GM19035 (cell line): Measurements from ENCODE around the gene MGMT.

Experiments
- ATAC-seq: cut with Tn5 transposase; IDR thresholded peaks from one replicate; pipeline ENCODE4 v1.9.1; 2021; ENCODE audit not compliant: unreplicated experiment

MGMT gene

DNA sequence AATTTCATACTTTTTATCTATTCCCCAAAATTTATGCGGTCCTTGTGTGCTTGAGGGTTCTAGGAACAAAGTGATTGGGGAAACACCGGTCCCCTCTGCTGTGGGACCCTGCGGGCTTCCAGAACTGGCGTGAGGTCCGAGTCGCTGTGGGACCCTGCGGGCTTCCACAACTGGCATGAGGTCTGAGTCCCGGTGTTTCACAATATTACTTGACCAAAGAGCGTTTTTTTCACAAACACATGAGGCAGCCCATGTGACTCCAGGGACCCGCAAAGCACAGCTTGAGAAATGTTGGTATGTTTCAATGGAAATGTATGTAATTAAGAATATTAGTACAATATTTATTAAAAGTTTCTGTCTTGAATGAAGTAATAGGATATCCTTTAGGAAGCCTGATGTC, 212.2 kb downstream of the MGMT start:
- ATAC-seq: no peak

DNA sequence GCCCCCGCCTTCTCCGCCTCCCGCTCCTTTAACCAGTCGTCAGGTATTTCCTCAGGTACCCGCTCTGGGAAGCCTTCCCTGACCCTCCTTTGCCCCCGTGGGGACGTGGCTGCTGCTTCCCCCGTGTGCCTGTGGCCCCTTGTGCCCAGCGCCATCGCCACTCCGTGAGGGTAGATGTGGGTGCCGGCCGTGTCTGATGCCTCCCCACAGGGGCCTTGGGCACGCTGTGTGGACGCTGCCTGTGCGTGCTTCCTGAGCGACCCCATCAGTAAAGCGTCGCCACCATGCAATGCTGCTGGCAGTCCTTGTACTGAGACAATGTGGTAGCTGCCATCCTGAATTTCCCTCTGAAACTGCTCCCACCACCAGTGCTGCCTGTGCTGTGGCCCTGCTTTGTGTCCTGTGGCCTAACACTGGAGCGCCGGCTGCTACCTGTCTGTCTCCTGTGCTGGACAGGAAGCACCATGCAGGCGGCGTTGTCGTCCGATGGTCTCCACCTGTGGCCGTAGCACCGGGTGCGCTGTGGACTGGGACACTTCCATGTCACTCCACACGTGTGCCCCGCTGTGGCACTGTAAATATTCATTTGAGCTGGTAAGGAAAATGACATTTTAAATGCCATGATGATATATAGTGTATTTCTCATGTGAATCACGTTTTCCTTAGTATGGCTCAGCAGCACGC, 213.8 kb downstream of the MGMT start:
- ATAC-seq: no peak

DNA sequence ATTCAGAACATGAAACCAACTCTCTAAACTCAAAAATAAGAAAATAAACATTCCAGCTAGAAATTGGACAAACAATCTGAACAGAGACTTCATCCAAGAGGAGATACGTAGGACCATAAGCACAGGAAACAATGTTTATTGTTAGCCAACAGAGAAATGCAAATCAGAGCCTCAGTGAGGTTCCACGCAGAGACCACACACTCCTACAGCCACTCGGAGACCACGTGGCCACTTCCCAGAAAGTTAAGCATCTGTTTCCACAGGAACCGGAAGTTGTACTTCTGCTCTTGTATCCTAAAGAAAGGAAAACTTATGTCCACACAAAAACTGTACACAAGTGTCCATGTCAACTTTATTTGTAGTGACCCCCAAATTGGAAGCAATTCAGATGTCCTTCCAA, 214.8 kb downstream of the MGMT start:
- ATAC-seq: no peak

DNA sequence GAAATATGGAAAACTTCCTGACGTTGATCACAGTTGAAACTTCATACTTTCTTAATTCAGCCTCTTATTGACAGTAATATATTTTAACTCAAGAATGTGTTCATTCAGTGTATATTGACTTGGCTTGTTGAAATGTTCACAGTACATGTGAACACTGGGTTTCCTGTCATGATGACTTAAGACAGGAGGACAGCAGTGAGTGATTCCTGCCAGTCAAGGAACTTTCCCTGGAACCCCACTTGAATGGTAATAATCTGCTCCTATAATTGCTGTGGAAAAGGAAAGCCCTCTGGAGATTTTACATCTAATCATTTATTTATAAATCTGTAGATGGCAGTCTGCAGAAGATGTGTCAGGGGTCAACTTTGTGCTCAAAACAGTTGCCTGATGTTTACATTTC, 216.5 kb downstream of the MGMT start:
- ATAC-seq: no peak

DNA sequence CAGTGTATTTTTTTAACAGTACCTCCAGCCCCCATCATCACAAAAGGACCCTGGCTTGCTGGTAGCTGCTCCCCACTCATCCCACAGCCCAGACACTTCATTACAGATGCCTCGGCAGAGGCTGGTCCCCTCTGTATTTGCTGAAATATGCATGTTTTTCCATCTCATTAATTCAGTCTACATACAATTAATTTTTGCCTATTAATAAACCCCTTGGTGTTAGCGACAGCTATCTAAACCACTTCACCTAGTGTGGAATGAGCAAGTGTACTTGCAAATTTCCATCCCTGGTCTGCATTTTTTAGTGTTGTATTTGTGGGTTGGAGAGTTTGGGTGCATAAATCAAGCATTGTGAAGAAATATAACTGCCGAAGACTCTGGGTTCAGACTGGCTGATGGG, 216.9 kb downstream of the MGMT start:
- ATAC-seq: no peak

DNA sequence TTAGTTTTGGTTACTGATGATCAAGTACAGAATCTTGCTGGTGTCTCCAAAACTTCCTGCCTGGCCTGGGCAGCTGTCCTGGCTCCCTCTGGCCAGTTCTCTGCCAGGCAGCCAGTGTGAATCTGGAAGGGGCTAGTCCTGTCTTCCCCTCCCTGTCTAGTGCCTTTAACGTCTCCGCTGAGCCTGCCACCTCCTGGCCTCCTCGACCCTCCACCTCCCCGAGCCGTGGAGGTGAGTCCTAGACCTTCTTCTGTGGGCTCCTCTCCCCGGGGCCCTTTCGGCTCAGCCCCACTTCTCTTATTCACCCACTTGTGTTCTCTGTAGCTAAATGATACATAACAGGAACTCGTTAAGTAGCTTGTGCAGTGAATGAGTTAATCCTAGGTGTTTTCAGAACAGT, 218.2 kb downstream of the MGMT start:
- ATAC-seq: no peak

DNA sequence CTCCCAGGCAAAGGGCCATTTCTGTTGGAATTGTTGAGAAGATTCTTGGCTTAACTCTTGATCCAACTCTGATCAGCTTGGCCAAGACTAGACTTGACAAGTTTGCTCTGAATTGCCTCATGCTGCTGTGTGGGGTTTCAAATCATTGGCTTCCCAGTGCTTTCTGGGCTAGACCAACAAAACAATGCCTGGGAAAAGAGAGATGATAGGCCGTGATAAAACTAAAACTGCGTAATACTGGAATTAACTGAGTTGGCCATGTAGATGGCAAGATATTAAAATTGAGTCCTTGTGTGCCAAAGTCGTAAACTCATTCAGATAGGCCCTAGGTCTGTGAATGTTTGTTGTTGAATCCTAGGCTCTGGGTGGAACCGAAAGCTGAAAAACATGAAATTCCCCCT, 222.6 kb downstream of the MGMT start:
- ATAC-seq: no peak

DNA sequence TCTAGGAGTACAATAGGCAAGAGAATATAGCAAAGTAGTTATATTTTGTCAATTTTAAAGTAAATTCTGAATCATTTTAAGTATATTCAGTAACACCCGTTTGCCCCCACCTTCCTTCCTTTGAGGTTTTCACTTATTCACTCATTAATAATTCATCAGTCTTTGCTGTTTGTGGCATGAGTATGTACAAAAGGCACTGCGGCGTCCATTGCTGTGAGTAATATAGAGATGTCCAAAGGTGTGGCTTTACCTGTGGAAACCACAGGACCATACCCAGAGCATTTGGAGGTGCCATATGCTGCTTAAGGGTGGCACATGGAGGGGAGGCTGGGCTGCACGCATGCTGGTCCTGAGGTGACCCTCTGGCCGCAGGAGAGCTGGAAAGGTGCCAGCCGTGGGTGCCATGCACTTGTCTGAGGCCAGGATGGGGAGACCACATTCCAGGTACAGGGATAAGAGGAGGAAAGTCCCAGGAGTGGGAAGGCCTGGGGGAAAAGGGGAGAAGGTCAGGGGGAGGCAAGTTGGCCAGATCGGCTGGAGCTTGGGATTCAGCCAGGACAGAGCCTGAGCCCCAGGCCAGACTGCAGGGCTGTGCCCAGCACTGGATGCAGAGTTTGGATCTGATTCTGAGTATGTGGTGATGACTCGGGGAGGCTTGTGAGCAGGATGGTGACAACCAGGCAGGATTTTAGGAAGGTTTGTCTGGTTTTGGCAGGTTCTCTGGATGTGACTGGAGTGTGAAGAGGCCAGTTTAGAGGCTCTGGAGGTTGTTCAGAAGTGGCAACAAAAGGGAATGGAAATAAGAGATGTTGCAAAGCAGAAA, 223.4 kb downstream of the MGMT start:
- no peak for ATAC-seq

DNA sequence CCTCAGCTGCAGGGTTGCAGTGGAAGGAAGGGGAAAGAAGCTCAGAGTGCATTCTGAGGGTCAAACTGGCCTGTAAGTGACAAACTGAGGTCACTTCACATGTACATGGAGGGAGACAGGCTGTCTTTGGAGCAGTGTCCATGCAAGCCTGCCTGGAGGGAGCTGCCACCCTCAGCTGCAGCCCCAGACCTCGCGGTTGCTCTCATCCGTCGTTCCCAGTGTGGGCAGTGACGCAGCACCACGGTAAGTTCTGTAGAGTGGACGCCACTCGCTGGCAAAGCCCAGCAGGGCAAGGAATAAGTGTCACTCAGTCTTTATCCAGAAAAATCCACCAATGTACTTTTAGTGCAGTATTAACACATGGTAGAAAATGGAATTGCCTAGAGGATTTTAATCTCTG, 225.7 kb downstream of the MGMT start:
- ATAC-seq: no peak

DNA sequence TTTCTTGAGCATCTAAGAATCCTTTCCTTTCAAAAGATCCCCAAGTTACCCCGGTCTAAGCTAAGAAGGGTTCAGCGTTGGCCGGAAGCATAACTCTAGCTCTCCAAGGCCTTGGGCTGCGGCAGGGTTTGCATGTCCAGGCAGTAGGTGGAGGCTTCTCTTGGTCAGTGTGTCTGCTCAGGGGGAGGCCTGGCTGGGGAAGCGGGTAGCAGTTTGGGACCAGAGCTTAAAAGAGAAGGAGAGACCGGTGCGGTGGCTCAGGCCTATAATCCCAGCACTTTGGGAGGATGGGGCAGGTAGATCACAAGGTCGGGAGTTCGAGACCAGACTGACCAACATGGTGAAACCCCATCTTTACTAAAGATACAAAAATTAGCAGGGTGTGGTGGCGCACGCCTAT, 226.3 kb downstream of the MGMT start:
- ATAC-seq: no peak

DNA sequence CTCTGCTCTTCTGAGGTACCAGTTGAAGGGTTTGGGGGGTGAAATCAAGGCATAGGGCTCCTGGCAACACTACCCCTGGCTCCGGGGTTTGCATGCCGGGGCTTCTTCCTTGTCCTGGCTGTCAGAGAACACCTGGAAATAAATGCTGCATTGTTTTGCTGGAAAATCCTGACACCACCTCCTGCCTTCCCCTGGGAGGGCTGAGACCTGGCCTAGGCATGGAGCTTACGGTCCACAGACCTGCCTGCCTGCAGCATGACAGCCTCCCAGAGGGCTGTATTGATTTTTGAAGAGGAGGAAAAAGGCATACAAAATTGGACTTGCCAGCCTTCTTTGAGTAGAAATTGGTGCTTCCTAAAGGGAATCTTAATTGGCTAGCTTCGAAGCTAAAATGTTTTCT, 227.1 kb downstream of the MGMT start:
- ATAC-seq: no peak

DNA sequence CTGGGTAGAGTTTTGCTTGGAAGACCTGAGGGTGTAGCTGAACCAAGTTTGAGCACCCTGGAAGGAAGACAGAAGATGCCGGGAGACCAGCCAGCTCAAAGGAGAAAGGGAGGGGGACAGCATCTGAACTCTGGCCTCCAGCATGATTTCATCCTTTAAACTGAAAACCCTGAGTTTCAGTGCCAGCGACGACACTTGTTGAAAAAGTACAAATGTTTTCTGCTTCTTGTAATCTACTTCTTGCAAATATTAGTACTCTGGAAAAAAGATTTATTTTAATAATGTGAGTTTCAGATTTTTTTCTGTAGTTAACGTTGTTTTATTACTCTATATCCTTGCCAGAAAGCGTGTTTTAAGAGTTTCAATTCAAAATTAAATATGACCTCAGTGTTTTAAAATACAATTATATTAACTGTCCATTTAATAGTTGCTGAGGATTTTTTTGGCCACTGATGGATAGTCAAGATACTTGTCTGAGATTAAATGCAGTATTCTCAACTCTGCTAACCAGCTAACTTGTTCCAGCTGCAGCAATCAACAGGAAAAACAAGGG, 227.7 kb downstream of the MGMT start:
- ATAC-seq: no peak

DNA sequence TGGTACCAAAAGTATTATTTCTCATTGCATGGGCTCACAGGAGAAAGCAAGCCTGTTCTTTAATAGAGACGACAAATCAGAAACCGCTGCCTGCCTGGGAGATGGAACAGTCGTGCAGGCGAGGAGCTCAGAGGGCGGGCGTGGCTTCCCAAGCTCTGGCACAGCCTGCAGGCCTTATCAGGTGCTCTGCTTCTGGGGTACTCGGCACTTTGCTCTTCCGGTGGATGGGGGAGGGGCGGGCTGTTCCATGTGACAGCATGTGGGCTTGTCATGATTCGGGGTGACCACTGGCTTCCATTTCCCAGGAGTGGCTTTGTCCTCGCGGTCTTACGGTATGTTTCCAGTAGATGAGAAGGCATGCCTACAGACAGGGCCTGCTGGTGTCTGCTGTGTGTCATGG, 228.6 kb downstream of the MGMT start:
- no peak for ATAC-seq

DNA sequence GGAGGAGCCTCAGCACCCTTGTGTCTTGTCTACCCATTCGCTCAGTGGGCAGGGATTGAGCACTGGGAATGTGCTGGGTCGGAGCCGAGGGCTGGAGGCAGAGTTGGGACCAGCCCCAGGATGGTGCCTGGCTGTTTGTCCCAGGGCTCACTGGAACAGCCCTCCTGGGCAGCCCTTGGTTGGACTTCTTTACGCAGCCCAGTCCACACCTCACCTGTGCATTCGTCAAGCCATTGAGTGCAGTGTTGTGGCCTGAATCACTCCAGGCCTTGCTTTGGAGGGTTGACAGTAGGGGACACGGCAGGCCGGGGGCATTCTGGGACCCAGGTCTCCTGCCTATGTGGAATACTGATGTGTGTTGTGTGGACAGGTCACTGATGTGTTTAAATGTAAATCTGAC, 229.6 kb downstream of the MGMT start:
- no peak for ATAC-seq

DNA sequence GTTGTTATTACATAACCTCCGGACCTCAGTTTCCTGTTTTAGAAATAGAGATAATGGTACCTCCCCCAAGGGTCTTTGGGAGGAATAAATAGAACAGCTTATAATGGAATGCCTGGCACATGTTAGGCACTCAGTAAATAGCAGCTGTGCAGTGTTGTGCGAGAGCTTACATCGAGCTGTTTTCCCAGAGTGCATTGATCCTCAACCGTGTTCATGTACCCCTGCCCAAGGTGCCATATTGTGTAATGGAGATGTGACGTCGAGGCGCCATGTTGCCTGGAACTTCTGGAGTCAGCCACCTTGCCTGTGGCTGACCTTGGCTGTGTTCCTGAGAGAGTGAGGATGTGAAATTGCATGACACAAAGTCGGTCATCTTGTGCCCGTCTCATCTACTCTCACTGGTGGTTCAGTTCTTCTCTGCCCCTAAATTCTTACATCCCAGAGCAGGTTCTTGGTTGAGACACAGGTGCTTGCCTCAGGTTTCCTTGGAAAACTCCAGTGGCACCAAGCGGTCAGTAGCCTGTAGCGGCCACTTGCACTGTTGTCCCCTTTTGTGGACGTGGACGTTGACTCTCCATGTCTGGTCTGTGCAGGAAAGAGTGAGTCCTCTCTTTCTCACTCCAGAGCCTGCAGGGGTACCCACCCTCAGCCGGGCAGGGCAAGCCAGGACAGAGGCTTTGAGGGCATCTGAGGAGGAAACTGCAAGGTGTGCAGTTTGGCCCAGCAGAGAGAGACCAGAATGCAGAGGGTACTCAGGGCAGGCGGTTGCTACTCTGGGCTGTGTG, 230.6 kb downstream of the MGMT start:
- ATAC-seq: no peak

DNA sequence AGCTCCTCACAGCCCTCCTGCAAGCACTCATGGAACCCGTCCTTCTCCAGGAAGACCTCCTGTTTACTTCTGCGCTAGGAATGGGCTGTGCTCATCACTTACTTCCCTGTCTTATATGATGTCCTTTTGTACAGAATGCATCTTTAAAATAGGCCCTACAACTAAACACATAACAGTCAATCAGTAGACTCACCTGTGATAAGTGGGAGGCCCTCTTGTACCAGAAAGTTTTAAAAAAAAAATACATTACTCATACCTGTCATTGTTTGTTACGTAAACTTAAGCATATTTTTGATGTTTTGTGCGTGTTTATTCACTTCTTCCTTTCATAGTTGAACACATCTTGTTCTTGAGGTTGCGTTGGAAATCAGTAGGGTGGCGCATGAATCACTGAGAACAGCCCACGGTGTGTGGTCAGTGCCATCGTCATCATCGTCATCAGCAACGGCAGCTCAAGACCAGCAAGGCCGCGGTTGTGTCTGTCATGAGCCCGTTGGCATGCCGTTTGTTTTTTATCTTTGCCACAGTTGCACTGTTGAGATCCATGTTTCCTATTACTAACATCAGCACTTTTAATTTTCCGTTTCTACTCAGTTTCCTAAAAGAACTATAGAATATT, 232.8 kb downstream of the MGMT start:
- no peak for ATAC-seq

DNA sequence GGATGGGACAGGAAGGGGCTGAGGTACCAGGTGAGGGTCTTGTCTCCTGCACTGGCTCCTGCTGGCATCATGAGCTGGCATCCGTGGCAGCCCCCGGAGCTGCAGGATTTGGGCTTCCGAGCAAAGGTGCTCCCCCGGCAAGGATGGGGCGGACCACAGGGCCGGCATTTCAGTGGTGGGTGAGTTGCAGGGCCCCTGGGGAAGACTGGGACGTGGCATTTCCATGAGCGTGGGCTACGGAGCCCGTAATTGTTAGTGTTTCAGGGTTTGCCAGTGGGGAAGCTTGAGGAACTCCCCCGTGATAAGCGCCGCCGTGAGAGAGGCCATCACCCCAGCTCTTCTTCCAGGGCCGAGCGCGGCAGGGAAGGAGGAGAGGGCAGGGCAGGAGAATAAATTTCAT, 235.6 kb downstream of the MGMT start:
- no peak for ATAC-seq

DNA sequence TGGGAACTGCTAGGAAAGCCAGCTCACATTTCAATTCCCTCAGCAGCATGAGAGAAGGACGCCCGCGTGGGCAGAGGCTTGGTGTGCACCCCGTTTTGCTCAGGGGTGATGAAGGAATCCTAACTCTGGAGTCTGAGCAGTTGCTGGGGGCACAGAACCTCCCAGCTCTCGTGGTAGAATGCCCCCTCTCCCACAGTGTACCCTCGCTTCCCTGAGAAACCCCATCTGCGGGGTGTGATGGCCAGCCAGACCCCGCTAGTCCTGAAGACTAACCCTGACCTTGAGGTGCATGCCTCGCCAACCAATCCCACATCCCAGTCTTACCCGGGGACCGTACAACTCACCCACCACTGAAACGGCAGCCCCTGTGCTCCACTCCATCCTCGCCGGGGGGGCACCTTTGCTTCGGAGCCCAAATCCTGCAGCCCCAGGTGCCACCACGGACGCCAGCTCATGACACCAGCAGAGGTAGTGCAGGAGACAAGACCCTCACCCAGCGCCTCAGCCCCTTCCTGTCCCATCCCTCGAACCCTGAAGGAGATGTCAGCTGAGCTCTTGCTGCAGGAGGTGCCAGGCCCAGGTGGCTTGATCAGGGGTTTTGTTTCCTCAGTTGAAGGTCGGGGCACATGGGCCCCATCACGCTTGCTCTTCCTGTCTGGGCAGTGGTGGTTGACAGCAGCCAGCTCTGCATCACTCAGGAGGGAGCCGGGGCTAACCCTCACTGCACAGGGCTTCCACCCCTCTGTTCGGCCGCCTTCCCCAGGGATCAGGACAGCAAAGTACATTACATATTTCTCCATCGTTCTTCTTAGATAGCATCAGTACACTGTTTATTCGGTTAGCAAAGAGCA, 236.5 kb downstream of the MGMT start:
- no peak for ATAC-seq

DNA sequence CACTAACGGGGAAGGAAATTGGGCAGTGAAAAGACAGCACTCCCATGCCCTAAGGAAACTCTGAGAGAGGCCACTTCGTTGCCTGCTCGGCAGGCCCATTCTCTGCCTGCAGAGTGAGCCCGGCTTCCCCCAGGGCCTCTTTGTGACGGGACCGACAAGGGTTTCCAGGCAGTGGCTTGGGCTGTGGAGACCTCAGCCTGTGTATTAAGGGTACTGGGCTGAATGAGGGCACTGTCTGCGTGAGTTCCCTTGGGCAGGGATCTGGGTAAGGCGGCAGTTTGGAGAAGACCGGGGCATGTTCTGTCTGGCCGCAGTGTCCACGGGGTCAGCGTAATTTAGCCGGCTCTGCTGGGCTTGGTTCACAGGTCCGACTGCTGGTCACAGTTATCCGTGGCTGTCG, 237.2 kb downstream of the MGMT start:
- no peak for ATAC-seq

DNA sequence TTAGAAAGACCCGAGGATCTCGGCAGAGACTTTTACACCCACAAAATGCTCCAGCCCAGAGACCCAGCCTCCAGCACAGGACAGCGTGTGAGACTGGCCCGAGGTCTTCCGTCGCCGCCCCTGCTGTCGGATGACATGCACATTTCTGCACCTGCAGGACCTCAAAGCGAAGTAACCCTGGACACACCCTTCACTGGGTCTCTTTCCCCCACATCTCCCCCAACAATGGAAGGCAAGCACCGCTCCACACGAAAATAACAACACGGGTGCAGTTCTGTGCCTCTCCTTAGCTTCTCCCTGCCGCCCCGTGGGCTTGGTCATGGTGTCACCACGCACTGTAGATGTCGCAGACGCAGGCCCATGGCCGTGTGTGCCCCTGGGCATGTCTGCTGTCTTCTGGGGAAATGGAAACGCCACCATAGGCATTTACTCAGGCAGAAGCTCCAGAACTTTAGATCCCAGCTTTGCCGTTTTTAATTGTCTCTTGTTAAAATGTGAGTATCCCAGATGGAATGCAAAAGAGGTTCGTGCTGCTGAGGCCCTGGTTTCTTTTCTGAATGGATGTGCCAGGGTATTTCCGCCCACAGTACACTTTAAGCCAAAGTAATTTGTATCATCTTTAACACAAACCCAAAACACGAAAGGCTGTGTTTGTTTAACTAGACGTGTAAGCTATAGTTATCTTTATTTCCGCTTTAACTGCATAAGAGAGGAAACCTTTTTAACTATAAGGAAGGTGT, 237.9 kb downstream of the MGMT start:
- ATAC-seq: no peak
